DMS114 treated with DMSO at 0.1 percent for 48 hours (cell line): Measurements from ENCODE around the gene KCNIP3.
"Not testable (repeated sequence)": the region's sequence is repeated elsewhere in the genome, so short reads cannot be mapped to it uniquely, and the experiment has no call there.

ENCODE experiments used
- DNase-seq: peaks from one replicate; lab custom pipeline; 2025; ENCODE audit not compliant: unreplicated experiment; lab: John Stamatoyannopoulos, UW

The KCNIP3 gene

DNA sequence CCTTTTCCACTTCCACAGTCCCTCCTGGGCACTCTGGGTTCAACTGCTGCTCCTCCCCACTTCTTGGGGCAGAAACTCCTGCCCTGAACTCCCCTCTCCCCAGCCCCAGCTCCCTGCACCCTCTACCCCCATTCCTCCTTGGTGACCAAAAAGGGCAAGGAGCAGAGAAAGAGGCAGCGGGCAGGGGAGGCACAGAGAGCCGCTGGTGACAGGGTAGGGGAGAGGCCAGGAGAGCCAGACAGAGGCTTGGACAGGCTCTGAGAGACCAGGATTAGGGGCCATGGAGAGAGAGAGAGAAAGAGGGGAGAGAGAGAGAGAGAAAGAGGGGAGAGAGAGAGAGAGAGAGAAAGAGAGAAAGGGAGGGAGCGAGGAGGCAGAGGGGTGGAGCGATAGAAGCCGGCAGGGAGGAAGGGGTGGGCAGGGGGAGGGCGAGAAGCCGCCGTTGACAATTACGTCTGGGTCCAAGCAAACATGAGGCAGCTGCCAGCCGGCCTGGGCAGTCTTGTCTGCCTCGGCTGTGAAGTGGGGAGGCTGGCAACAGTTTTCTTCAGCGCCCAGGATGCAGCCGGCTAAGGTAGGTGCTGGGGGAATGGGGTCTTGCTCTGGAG, at the start of gene KCNIP3:
TSS of gene KCNIP3 (plus strand) at position 468 of the 608 bp plus-strand sequence. CDS start at position 560, 92 bp downstream.
- DNase-seq: no peak

GRCh38 chr2:95258271-95258670, 38.9 kb upstream of the KCNIP3 start:
- no peak for DNase-seq

DNA sequence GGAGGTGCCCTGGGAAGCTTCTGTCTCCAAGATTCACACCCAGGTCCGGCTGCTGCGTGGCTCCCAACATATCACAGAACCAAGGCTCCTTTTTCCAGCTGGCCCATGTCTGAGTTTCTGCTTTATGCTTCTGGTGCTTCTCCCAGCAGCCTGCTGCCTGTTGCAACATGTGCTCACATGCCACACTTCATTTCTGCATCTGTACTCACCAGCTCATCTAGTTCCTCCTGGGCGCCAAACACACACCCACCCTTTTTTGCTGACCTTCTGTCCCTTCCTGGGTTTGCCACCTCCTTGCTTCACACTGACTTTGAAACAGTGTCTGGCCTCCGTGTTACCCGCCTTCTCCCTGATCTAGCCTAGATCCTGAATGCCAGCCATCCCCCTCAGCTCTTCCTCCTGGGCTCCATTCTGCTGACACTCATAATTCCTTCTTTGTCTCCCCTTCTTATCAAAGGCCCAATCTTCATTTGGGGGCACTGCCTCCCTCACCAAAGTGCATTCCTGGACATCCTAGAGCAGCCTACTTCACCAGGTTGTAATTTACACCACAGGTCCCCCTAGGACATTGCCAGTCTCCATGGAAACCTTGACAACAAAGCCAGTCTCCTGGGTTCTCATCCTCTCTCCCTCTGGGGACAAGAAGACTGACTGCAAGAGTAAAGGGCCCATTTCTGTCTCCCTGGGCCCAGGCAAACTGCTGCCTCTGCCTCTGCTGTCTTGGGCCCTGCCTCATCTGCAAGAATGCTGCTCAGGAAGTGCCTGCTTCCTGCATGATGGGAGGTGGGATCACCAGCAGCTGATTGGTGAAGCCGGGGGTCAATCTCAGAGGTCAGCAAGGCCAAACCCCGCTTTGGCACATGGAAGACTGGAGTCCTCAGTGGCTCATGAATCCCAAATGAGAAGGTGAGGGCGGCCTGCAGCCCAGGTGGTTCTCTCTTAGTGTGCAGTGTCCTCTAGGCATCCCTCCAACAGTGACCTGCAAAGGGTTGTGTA, 36.8 kb upstream of the KCNIP3 start:
- no peak for DNase-seq

GRCh38 chr2:95261602-95262001, 35.5 kb upstream of the KCNIP3 start:
- no peak for DNase-seq

GRCh38 chr2:95262896-95263542, 34.1 kb upstream of the KCNIP3 start:
- no peak for DNase-seq

- no peak for DNase-seq
Measured at GRCh38 chr2:95264624-95265023, 32.5 kb upstream of the KCNIP3 start.

DNA sequence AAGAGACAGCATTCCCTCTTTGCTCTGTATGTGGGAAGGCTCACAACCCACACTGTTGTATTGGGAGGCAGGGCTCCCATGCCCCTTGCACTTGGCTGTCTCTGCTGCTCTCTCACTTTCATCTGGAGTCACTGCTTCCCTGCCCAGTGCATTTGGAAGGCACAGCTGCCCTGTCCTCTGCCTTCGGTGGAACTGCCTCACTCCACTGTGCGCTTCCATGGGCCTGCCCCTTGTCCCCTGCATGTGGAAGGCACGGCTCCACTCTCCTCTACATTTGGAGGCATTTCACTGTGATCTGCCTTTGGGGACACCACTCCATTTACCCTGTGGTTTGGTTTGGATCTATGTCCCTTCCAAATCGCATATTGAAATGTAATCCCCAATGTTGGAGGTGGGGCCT, 32.0 kb upstream of the KCNIP3 start:
- DNase-seq: no peak

GRCh38 chr2:95266781-95267430, 30.2 kb upstream of the KCNIP3 start:
- no peak for DNase-seq

GRCh38 chr2:95267458-95268210, 29.5 kb upstream of the KCNIP3 start:
- no peak for DNase-seq

DNA sequence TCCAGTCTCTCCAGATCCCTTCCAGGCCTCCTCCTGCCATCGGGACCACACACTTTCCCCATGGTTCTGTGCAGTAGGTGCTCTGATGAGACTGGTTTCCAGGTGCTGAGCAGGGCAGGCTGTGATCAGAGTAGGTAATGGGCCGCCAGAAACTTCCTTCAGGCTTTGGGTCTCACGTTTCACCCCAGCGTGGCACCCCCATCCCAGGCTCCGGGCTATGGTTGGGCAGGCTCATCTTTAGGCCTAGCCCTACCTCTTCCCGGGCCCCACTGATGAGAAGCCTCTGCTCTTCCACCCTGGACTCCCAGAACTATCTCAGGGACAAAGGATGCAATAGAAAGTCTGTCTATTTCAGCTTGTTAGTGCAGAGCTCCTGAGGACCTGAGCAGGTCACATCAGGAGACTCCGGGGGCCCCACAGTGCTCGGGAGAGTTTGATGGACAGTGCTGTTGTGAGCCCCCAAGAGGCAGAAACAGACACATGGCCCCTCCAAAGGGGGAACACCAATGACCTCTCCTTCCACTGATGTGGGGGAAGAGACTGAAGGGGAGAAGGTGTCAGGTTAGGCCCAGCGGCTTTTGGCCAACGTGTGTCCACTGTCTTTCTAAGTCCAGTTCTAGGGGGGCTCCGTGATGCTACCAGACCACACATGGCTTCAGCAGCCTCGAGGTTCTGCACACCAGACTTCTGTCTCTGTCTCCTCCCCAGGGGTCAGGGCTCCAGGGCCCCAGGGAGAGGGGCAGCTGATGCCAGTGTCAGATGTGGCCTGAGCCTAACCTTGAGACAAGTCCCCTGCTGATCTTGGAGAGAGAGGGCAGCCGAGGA, 28.7 kb upstream of the KCNIP3 start:
- DNase-seq: no peak

DNA sequence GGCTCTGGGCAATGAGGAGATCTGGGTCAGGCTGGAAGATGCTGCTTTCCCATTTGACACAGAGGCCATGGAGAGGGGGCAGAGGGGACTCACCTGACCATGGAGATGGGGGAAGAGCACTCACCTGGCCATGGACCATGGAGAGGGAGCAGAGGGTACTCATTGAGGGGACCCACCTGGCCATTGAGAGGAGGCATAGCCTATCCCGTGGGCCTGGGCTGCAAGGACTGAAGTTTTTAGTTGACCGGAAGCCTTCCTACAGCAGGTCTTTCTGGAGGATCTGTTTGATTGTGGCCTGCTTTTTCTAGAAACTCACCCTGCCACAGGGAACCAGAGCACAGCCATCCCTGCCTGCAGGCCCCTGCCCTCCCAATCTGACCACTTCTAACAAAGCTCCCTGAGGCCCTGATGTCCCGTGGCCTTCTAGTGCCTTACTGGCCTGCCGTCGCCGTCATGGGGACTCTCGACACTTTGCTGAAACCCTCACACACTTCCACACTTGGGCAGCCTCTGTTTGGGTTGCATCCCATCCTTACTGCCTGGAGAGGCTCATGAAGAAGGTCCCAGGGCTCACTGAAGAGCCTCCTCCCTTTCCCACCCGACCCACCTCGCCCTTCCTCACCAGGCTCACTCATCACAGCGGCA, 28.0 kb upstream of the KCNIP3 start:
- DNase-seq: no peak

DNA sequence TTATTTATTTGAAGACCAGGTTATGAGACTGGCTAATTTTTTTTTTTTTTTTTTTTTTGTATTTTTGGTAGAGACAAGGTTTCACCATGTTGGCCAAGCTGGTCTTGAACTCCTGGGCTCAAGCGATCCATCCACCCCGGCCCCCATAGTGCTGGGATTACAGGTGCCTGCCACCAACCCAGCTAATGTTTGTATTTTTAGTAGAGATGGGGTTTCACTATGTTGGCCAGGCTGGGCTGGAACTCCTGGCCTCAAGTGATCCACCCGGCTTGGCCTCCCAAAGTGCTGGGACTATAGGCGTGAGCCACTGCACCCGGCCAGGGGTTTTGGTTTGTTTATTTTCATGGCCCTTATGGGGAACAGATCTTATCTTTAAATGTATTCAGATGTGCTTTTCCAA, 27.4 kb upstream of the KCNIP3 start:
- not testable (repeated sequence) for DNase-seq

- DNase-seq: no peak
Measured at GRCh38 chr2:95270541-95271081, 26.5 kb upstream of the KCNIP3 start.

- DNase-seq: no peak
Measured at GRCh38 chr2:95271381-95271971, 25.7 kb upstream of the KCNIP3 start.

DNA sequence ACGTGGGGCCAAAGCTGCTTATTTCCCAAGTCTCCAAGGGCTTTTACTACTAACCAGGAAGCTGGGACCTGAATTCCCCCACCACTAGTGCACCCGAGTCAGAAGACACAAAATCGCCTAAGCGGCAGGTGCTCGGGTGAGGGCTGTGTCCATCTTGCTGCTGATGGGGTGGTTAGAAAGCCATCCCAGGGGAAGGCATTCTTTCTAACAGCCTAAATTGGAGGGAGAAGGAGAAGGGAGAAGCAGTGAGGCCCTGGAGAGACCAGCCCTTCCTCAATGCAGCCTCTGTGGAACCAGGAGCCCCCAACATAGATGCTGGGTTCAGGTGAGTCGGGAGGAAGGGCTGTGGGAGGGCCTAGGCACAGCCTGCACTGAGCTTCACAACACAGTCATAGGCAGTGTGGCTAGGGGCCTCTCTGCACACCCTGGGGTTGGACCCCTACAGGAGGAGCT, 24.8 kb upstream of the KCNIP3 start:
- DNase-seq: no peak

- DNase-seq: no peak
Measured at GRCh38 chr2:95272781-95273180, 24.4 kb upstream of the KCNIP3 start.

DNA sequence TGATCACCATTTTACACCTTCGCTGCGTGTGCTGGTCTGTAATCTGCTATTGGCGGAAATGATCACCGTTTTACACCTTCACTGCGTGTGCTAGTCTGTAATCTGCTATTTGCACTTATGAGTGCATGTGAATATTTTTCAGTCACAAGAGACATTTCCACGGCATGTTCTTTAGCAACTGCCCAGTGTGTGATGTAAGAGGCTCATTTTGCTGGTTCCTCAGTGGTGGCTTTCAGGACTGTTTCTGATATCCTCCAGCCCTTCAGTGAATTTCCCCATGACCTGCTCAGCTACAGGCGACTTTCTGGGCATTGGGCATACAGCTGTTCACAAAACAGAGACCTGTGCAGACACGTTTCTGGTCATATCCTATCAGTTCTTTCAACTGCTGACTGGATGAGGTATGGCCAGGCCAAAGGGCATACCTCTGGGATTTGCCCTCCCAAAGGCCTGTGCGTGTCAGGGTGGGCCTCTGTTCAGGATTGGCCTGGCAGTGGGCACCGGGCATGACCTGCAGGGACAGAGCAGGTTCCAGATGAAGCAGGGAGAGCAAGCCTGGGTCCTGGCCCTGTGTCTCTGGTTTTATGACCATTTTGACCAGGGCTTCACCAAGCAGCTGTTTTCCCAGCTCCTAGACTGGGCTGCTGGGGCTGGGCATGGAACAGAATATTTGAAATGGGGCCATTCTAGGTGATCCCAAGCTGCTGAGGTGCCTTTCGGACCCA, 23.4 kb upstream of the KCNIP3 start:
- no peak for DNase-seq
